GM23248 (cell line): Measurements from ENCODE around the gene PPP2R2D.

Experiments used
- EZH2 ChIP-seq: fragments of 200-600 bp; sonication (generic); IDR thresholded peaks from 2 replicates; pipeline ENCODE4 v1.6.1; 2018; ENCODE audit warnings: antibody characterized with exemption, mild to moderate bottlenecking; ENCODE audit not compliant: insufficient read depth, poor library complexity, severe bottlenecking
- EZH2phosphoT487 ChIP-seq: fragments of 200-600 bp; sonication (generic); IDR thresholded peaks from 2 replicates; pipeline ENCODE4 v1.6.1; 2018; ENCODE audit warnings: antibody characterized with exemption, moderate library complexity, mild to moderate bottlenecking, low read depth; ENCODE audit not compliant: insufficient read depth

GRCh38 chr10:132003282-132003924 lies 102.6 kb downstream of the PPP2R2D start:
- TF ChIP-seq EZH2 (no peak), EZH2phosphoT487 (no peak)
